NCI-H1694 (cell line): ENCODE data around the gene OLA1.
A peak's percentile ranks its signal among the peaks of the same experiment; 100 is the strongest.

Experiments
- DNase-seq: peaks from one replicate; lab custom pipeline; 2025; lab: John Stamatoyannopoulos, UW

The OLA1 gene

DNA sequence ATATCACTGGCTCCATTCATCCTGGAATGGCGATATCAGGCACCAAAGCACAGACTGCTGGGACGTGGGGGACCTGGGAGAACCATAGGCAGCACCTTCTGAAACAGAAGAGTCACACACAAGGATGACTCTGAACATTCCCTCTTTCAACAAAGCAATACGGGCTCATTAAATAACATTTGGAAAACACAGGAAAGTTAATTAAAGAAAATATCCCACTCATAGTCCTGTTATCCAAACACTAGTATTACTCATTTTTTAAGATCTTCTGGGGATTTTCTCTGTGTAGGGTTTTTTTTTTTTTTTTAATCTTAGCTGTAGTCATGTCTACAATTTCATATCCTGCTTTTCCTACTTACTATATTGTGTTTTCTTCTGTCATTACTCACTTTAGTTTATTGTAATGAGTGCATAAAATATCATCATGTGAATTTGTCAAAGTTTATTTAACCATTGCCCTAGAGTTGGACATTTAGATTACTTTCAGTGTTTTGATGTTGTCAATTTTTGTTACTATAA, 213.2 kb downstream of the OLA1 start:
- no peak for DNase-seq

DNA sequence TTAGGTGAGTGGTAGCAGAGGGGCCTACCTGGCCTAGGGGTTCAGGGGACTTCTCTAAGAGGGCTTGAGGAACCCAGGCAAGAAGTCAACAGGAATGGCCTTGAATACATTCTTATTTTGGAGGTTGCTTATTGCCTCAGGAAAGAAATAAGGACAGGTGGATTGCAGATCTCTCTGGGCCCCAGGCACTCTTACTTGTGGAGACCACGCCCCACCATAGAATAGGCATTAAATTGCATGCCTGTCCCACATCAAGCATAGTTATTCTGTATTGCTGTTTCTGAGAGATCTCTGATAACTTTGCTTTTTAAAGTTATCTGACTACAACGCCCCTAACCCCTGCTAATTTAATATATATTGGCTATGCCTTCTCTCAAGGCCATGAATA, 215.2 kb downstream of the OLA1 start:
- no peak for DNase-seq

DNA sequence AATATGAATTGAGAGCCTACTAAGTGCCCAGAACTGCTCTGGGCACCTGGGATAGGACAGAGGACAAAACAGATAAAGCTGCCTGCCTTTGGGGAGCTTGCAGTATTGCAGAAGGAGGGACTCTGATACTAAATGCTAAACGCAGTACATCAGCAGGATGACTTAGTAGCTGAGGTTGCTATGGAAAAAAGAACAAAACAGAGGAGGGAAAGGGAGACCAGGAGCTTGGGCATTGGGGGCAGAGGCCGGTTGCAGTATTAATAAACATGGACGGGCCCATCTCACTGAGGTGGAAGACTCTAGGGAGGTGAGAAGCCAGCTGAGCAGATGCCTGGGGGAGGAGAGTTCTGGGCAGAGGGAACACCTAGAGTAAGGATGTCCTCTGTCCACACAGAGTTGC, 217.1 kb downstream of the OLA1 start:
- DNase-seq = no peak

DNA sequence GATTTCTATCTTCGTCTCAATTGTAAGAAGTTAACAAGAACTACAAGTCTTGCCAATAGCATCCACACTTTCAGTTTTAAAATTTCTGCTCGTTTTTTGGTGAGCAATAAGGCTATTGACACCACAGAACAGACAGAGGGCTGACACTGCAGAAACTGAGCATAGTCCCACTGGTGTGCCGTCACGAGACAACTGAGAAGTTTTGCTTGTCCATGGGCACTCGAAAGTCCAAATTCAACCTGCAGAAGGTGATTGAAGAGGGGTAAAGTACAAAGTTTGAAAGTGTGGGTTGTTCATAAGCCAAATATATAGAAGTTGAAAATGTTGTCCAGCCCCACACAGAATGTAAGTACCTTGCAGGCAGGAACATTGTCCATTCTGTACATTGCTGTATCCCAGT, 219.4 kb downstream of the OLA1 start:
- no peak for DNase-seq

DNA sequence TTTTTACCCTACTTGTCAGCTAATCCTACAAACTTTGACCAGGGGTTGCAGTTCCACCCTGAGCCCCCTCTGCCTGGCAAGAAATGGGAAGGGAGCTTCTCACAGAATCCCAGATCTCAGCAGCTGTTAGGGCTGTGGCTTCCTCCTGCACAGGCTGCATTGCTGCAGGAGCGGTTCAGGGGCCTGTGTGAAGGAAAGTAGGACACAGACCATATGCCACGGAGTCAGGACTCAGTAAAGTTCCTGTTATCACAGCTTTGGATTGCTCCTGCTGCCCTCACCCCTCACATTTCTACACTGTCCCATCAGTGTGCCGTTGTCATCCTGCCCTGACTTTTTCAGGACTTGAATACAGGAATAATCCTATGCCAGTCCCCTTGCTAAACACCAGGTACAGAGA, 220.4 kb downstream of the OLA1 start:
- DNase-seq = peak; percentile 49

DNA sequence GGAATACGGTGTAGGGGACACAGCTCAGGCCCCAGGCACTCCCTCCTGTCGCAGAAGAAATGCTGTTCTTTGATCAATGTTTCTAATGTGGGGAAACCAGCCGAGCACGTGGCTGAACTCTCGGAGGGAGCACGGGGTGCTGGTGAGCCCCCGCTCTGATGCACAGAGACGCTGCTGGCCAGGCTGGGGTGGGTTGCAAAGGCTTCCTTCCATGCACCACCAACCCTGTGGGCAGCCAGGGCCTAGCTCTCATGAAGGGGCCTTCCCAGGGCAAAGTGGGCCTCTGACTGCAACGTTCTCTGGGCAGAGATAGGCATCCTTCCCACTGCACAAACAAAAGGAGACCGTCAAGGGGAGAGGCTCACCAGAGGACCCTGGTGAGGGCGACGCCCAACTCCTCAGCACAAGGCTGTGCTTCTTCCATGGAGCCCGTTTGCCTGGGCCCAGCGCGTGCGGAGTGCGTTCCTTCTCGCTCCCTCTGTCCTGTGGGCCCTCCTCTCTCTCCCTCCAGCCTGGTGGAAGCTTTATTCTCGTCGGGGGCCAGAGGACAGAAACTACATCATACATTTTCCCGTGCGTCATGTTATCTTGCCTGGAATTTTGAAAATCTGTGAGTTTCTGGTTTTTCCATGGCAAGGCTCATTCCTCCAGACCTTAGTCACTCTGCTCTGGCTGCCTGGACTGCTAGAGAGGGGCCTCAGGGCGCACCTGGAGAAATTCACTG, 222.0 kb downstream of the OLA1 start:
- no peak for DNase-seq

DNA sequence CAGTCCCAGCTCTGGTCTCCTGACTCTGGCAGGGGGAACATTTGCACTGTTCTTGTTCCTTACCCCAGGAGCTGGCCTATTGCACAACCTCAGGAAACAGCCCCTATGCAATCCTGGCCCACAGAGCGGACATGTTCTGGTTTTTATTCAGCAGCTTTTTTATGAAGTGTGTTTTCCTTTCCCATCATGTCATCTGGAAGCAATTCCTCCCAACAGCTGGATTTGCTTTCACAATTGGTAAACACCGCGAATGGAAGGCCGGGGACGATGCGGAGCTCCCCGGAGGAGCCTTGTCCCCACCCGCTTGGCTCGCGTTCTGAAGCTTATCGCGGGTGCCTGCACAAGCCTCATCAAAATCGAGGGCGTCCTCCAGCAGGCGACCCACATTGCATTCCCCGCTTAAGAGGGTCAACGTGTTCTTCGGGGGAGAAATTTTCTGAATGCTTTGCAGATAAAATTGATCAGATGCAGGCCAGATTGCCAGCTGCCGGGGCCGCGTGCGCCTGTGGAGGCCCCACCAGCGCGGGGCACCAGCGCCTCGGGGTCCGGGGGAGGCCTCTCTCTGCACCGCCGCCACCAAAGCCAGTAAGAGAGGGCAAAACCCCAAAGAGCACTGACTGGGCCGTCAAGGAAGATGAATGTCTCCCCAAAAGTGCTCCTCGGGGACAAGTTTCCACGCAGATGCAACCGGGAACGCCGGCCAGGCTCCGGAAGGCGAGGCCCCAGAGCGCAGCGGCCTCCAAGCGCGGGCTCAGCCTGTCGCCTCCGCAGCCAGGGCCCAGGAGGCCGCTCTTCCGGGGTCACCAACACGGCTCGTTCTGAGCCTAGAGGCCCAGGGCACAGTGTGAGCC, 222.8 kb downstream of the OLA1 start:
- DNase-seq = peak; percentile 64

DNA sequence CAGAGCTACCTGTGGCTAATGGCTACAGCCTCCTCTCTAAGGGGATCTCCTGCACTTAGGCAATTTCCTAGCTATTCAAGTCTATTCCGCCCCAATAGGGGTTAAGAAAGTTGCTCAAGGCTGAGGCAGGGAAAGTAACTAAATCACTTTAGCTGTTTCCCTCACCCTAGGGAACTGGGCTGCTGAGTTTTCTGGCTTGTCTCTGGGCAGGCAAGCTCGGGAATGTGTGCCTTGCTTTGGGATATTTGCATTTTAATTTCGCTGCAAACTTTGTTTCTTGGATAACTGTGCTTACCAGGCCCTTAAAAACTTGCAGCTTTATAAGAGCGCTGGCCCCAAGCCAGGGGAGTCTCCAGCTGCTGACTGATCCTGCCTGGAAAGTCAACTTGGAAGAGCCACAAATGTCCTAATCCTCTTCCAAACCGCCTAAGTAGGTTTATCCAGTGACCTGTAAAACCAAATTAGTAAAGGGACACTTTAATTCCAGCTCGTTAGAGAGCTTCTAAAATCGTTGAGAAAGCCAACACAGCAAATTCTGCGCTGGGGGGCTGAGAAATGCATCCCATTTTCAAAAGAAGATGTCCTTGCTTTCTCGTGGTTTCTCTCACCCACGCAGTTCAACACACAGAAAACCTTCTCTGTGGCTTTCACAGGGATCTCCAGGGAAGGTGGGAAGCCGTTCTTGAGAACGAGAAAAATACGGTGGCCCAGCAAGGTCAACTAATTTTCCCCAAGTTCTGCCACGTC, 223.6 kb downstream of the OLA1 start:
- DNase-seq = no peak

DNA sequence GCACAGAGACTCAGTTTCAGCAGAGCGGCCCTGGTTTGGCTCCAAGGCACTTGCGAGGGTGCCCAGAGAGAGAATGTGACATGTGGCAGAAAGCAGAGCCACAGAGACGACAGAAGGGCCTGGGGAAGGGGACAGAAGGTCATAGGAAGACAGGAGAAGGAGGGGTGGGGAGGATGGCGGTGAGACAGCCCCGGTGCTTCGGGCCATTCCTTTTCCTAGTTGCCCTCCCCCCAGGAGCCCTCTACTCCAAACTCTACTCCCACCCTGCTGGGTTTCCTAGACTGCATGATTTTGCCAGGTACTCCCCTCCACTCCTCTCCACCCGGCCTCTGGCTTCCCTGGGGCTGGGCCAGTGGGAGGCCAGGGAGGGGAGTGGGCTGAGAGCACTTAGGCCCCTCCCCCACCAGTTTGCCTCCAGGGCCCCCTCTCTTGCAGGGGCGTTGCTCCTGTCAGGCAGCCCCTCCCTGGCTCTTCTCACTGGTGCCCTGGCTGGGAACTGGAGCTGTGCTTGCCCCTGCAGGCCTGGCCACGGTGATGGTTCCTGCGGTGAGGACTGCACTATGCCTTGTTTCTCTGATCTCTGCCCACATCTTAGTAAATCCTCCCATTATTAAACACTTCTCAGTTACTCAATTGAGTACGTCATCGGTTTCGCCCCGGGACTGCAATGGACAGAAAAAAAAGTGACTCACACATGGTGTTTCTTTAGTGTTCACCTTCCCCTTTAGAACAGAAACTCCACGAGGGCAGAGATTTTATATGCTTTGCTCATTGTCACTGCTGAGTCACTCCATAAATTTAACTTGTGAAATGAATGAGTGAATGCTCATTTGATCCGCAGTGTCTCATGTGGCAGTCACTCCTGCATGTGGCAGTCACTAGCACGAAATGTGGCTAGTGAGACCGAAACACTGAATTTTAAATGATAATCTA, 224.5 kb downstream of the OLA1 start:
- DNase-seq = peak; percentile 88
